Fibroblast of lung (primary cell): Measurements from ENCODE around the gene ASTN1.

Experiments
- EZH2 ChIP-seq: IDR thresholded peaks from 2 replicates; pipeline ENCODE4 v1.5.1; 2012; ENCODE audit warnings: low read length, control low read depth, mild to moderate bottlenecking; ENCODE audit errors: missing control alignments
- TF ChIP-seq, protein P1 (sequence below), 2 donors: IDR thresholded peaks in 1 of 2; conservative IDR thresholded peaks in 1 of 2; 1 replicate in 1 of 2; 2 replicates in 1 of 2; pipeline ENCODE4 v1.5.1; 2011 to 2012; ENCODE audit warnings: low read length in 2 of 2, control low read depth in 1 of 2, inconsistent platforms in 1 of 2, low read depth in 1 of 2, mild to moderate bottlenecking in 1 of 2

DNA sequence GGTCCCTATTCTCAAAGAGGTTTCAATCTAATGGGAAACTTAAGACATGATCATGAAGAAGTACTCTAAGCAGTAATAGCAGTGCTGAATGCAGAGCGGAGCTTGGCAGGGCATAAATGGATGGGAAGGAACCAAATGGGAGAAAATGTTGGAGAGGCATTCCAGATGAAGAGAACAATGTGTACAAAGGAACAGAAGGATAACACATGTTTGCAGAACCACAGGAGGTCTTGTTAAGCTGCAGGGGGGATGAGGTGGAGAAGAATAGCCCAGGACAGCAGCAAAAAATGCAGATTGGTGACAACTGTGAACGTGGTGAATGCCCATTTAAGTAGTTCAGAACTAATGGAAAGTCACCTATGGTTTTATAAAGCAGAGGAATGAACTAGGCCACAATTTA lies 99.1 kb downstream of the ASTN1 start:
- TF ChIP-seq, protein P1, sequence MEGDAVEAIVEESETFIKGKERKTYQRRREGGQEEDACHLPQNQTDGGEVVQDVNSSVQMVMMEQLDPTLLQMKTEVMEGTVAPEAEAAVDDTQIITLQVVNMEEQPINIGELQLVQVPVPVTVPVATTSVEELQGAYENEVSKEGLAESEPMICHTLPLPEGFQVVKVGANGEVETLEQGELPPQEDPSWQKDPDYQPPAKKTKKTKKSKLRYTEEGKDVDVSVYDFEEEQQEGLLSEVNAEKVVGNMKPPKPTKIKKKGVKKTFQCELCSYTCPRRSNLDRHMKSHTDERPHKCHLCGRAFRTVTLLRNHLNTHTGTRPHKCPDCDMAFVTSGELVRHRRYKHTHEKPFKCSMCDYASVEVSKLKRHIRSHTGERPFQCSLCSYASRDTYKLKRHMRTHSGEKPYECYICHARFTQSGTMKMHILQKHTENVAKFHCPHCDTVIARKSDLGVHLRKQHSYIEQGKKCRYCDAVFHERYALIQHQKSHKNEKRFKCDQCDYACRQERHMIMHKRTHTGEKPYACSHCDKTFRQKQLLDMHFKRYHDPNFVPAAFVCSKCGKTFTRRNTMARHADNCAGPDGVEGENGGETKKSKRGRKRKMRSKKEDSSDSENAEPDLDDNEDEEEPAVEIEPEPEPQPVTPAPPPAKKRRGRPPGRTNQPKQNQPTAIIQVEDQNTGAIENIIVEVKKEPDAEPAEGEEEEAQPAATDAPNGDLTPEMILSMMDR (conservative IDR thresholded peaks at IDR 0.05 in 1 of 2, IDR thresholded peaks at IDR 0.05 in 1 of 2; ENCODE audit: low read depth in 1 of 2, low read length in 2 of 2) = no peak
- TF ChIP-seq EZH2 = no peak
